ENCODE results near the gene TEPSIN.

The TEPSIN gene

GRCh38 chr17:81197409-81197795, 41.5 kb downstream of the TEPSIN start:
- Histone ChIP-seq H4K20me1 (ENCODE audit: low read depth, low read length) (no peaks in the 10 kb centered on the region), H3K36me3 (ENCODE audit: low read length) (no peaks in the 10 kb centered on the region), H3K9me3 (ENCODE audit: insufficient read depth, low read length) (no peaks in the 10 kb centered on the region), H2AFZ (ENCODE audit: low read depth, low read length, severe bottlenecking) (no peak overlapping the region), H3K27me3 (ENCODE audit: low read length) (no peaks in the 10 kb centered on the region), H3K79me2 (ENCODE audit: insufficient read depth, low read length) (no peaks in the 10 kb centered on the region), H3K9me2 (replicated peaks; ENCODE audit: insufficient read depth, low read length) (no peaks in the 10 kb centered on the region), H3K9ac (ENCODE audit: low read length) (no peak overlapping the region), H3K4me2 (ENCODE audit: low read depth, low read length, poor library complexity, severe bottlenecking) (no peak overlapping the region), H3F3A (ENCODE audit: insufficient read depth) (no peaks in the 10 kb centered on the region), H3K27ac (ENCODE audit: low read depth, low read length) (no peak overlapping the region), H3K4me3 (ENCODE audit: insufficient read depth, low read length, poor library complexity, severe bottlenecking) (no peak overlapping the region)
- no peak for TF ChIP-seq CTCF (IDR thresholded peaks at IDR 0.05; ENCODE audit: insufficient read depth, low read length, poor library complexity, severe bottlenecking)
- TF ChIP-seq EZH2phosphoT487 (conservative IDR thresholded peaks at IDR 0.05; ENCODE audit: low read length) = no peak

- Histone ChIP-seq H3K27me3 (ENCODE audit: low read length) (no peaks in the 10 kb centered on the region), H3K9ac (ENCODE audit: low read length) (no peak overlapping the region), H2AFZ (ENCODE audit: low read depth, low read length, severe bottlenecking) (no peak overlapping the region), H3F3A (ENCODE audit: insufficient read depth) (no peaks in the 10 kb centered on the region), H3K36me3 (ENCODE audit: low read length) (no peaks in the 10 kb centered on the region), H4K20me1 (ENCODE audit: low read depth, low read length) (no peaks in the 10 kb centered on the region), H3K79me2 (ENCODE audit: insufficient read depth, low read length) (no peaks in the 10 kb centered on the region), H3K27ac (ENCODE audit: low read depth, low read length) (no peak overlapping the region), H3K4me2 (ENCODE audit: low read depth, low read length, poor library complexity, severe bottlenecking) (no peak overlapping the region), H3K9me2 (replicated peaks; ENCODE audit: insufficient read depth, low read length) (no peaks in the 10 kb centered on the region), H3K4me3 (ENCODE audit: insufficient read depth, low read length, poor library complexity, severe bottlenecking) (no peak overlapping the region), H3K9me3 (ENCODE audit: insufficient read depth, low read length) (no peaks in the 10 kb centered on the region)
- no peak for TF ChIP-seq EZH2phosphoT487 (conservative IDR thresholded peaks at IDR 0.05; ENCODE audit: low read length)
- TF ChIP-seq CTCF (IDR thresholded peaks at IDR 0.05; ENCODE audit: insufficient read depth, low read length, poor library complexity, severe bottlenecking) = no peak
Observed at GRCh38 chr17:81196505-81197408, 42.1 kb downstream of the TEPSIN start.

- Histone ChIP-seq H3K27ac (ENCODE audit: low read depth, low read length) (no peak overlapping the region), H3K79me2 (ENCODE audit: insufficient read depth, low read length) (no peaks in the 10 kb centered on the region), H3K4me3 (ENCODE audit: insufficient read depth, low read length, poor library complexity, severe bottlenecking) (no peak overlapping the region), H3K9ac (ENCODE audit: low read length) (no peak overlapping the region), H3K9me3 (ENCODE audit: insufficient read depth, low read length) (no peaks in the 10 kb centered on the region), H3K9me2 (replicated peaks; ENCODE audit: insufficient read depth, low read length) (no peaks in the 10 kb centered on the region), H4K20me1 (ENCODE audit: low read depth, low read length) (no peaks in the 10 kb centered on the region), H2AFZ (ENCODE audit: low read depth, low read length, severe bottlenecking) (no peak overlapping the region), H3F3A (ENCODE audit: insufficient read depth) (no peaks in the 10 kb centered on the region), H3K4me2 (ENCODE audit: low read depth, low read length, poor library complexity, severe bottlenecking) (no peak overlapping the region), H3K27me3 (ENCODE audit: low read length) (no peaks in the 10 kb centered on the region), H3K36me3 (ENCODE audit: low read length) (no peaks in the 10 kb centered on the region)
- no peak for TF ChIP-seq CTCF (IDR thresholded peaks at IDR 0.05; ENCODE audit: insufficient read depth, low read length, poor library complexity, severe bottlenecking)
- TF ChIP-seq EZH2phosphoT487 (conservative IDR thresholded peaks at IDR 0.05; ENCODE audit: low read length) = no peak
Observed at GRCh38 chr17:81195941-81196495, 42.8 kb downstream of the TEPSIN start.
